ENCODE measurements around the gene ITGA3. TPM values are rescaled to one million over a fixed set of nuclear protein-coding genes. Genes with fewer than 3 reads are reported as not detected.

The ITGA3 gene
- total and polyA plus RNA-seq, 3 donors from 2014 or later = 20.0 to 30.7 (median 24.2) TPM

DNA sequence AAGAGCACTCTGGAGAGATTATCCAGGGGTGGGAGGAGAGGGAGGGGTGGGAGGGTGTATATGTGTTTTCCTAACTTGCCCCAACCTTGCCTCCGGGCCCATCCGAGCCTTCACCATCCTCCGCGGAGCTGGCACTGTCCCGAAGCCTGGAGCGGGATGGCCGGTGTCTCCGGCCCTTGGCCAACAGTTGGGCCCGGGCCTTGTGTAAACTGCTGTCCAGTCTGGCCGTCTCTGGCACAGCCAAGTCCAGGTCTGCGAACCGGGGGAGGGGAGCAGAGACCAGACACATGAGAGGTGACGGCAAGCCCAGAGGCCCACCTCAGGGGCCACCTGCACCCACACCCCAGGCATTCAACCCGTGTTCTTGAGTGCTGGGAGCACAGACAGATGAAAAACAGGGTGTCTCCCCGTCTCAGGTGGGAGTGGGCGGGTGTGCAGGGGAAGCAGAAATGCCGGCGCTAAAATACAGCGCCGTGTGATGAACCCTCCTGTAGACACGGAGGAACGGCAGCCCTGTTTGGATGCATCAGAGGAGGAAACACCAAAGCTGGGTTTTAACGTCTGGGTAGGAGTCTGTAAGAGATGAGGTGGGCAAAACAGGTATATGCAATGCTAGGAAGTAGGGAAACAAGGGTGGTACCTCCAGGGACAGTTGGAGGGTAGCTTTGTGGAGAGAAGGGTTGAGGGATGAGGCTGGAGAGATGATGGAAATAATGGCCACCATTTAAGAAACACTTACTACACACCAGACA is 62.3 kb downstream of the ITGA3 start:
- H3K4me1 ChIP-seq = peaks cover 4% of the 10 kb centered on the region
- H3K4me3 ChIP-seq = no peak overlapping the region
- H3K9me3 ChIP-seq = no peaks in the 10 kb centered on the region
- WGBS, 2 donors = 55 to 64% methylated on average over 17 to 22 of the region's 23 CpGs
- no peaks in the 10 kb centered on the region for H3K36me3 ChIP-seq (ENCODE audit: low read depth, missing control alignments)
- H3K27me3 ChIP-seq = no peaks in the 10 kb centered on the region
- no peak overlapping the region for H3K27ac ChIP-seq
- intact Hi-C loops (cut with DNase I; ENCODE audit: low total_unique reads) = no loop called here
- DNase-seq = no peak
- TF ChIP-seq, protein P1, sequence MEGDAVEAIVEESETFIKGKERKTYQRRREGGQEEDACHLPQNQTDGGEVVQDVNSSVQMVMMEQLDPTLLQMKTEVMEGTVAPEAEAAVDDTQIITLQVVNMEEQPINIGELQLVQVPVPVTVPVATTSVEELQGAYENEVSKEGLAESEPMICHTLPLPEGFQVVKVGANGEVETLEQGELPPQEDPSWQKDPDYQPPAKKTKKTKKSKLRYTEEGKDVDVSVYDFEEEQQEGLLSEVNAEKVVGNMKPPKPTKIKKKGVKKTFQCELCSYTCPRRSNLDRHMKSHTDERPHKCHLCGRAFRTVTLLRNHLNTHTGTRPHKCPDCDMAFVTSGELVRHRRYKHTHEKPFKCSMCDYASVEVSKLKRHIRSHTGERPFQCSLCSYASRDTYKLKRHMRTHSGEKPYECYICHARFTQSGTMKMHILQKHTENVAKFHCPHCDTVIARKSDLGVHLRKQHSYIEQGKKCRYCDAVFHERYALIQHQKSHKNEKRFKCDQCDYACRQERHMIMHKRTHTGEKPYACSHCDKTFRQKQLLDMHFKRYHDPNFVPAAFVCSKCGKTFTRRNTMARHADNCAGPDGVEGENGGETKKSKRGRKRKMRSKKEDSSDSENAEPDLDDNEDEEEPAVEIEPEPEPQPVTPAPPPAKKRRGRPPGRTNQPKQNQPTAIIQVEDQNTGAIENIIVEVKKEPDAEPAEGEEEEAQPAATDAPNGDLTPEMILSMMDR (IDR thresholded peaks at IDR 0.05) = no peak
- no peak for TF ChIP-seq POLR2A (IDR thresholded peaks at IDR 0.05)

DNA sequence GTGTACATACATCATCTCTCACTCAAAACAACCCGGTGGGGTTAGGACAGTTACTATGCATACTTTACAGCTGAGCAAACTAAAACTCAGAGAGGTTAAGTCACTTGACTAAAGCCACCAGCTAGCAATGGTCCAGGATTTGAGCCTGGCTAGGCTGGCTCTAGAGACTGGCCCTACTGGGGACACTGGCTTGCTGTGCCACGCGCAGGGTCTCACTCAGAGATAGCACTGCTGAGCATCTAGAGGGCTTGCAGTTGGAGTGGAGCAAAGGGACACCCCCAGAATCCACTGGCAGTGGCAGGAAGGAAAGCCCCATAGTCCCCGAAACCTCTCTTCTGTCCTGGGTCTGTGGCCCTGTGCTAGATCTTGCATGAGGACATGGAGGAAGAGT is 62.9 kb downstream of the ITGA3 start:
- H3K4me1 ChIP-seq = peaks cover 10% of the 10 kb centered on the region
- intact Hi-C loops (cut with DNase I; ENCODE audit: low total_unique reads) = no loop called here
- WGBS, 2 donors = 94 to 95% methylated on average over 4 of the region's 4 CpGs

DNA sequence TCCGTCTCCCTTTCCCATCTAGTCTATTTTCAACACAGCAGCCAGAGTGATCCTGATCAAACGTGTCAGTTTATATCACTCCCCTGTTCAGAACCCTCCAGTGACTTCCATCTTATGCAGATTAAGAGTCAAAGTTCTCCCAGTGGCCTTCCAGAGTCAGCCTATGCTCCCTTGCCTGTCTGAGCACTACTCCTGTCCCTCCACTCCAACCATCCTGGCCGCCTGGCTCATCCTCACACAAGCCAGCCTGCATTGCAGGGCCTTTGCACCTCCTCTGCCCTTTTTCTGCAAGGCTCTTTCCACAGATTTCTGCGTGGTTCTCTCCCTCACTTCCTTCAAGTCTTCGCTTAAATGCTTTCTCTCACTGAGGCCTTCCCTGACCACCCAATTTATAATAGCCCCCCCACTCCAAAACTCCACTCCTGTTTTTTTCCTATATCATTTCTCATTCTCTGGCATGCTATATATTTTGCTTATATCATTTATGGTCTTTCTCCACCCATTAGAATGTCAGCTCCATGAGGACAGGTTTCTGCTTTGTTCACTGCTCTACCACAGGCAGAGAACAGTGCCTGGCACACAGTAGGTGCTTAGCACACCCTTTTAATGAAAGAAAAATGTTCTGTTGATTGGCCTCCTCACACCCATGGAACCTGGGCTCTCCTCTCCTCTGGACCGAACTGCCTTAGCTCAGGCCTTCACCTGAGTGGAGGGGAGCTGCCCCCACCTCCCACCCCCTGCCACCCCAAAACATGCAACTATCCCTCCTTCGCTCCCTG is 64.8 kb downstream of the ITGA3 start:
- intact Hi-C loops (cut with DNase I; ENCODE audit: low total_unique reads) = no loop called here
- H3K4me1 ChIP-seq = peaks cover 14% of the 10 kb centered on the region
- H3K27ac ChIP-seq = no peak overlapping the region
- H3K27me3 ChIP-seq = no peaks in the 10 kb centered on the region
- H3K4me3 ChIP-seq = no peak overlapping the region
- no peaks in the 10 kb centered on the region for H3K9me3 ChIP-seq
- WGBS, 2 donors = 92 to 96% methylated on average over 7 of the region's 7 CpGs
- no peaks in the 10 kb centered on the region for H3K36me3 ChIP-seq (ENCODE audit: low read depth, missing control alignments)
- DNase-seq = no peak
- TF ChIP-seq POLR2A (IDR thresholded peaks at IDR 0.05) = no peak
- TF ChIP-seq, protein P1 (IDR thresholded peaks at IDR 0.05) = no peak

More for the DNA sequence above, 62.9 kb downstream of the ITGA3 start:
- no peaks in the 10 kb centered on the region for H3K9me3 ChIP-seq
- no peak overlapping the region for H3K4me3 ChIP-seq
- TF ChIP-seq, protein P1 (IDR thresholded peaks at IDR 0.05) = no peak
- TF ChIP-seq POLR2A (IDR thresholded peaks at IDR 0.05) = no peak
- no peaks in the 10 kb centered on the region for H3K27me3 ChIP-seq
- H3K36me3 ChIP-seq (ENCODE audit: low read depth, missing control alignments) = no peaks in the 10 kb centered on the region
- DNase-seq = no peak
- no peak overlapping the region for H3K27ac ChIP-seq

DNA sequence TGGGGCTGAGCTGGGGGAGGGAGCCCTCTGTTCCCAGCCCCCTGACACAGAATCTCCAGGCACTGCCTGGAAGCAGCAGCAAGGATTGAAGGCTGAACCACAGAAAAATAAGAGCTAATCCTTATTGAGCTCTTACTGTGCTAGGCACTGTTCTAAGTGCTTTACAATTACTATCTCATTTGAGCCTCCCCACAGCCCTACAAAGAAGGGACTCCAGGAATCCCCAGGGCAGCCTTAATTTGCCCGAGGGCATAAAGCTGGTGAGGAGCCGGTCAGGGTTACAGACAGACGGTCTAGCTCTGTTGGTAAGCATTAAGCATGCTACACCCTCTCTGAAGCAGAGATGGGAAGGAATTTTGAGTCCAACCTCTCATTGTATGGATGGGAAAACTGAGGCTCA is 67.0 kb downstream of the ITGA3 start:
- H3K4me3 ChIP-seq = no peak overlapping the region
- TF ChIP-seq, protein P1 (IDR thresholded peaks at IDR 0.05) = no peak
- TF ChIP-seq POLR2A (IDR thresholded peaks at IDR 0.05) = no peak
- H3K36me3 ChIP-seq (ENCODE audit: low read depth, missing control alignments) = no peaks in the 10 kb centered on the region
- peaks cover 10% of the 10 kb centered on the region for H3K4me1 ChIP-seq
- DNase-seq = no peak
- no peaks in the 10 kb centered on the region for H3K27me3 ChIP-seq
- no peak overlapping the region for H3K27ac ChIP-seq
- WGBS, 2 donors = 86 to 87% methylated on average over 3 of the region's 3 CpGs
- intact Hi-C loops (cut with DNase I; ENCODE audit: low total_unique reads) = no loop called here
- no peaks in the 10 kb centered on the region for H3K9me3 ChIP-seq

All from testis (tissue), 3 donors.